ENCODE measurements around the gene SHISAL1. TPM values are rescaled to one million over a fixed set of nuclear protein-coding genes. Genes with fewer than 3 reads are reported as not detected.

Gene SHISAL1
- total RNA-seq, 2 donors from 2014 or later = 0.27 to 8.6 TPM

Other genes with a start within 250 kb of the SHISAL1 start
- 1 to 10 TPM; 3.6 to 8.4 TPM for gene PARVG, start 132.0 kb downstream of the SHISAL1 start, total RNA-seq
- gene RTL6, start 185.3 kb upstream of the SHISAL1 start, total RNA-seq = 10 to 100 TPM; 18.5 to 30.0 TPM